ENCODE data around the gene PAX7. TPM values are rescaled to one million over a fixed set of nuclear protein-coding genes. Genes with fewer than 3 reads are reported as not detected.

Gene PAX7
- total and polyA plus RNA-seq, 2 experiments from 2014 or later: 0.03 TPM; not detected in 1

GRCh38 chr1:18731148-18731547 is 100.5 kb downstream of the PAX7 start (continued):
- TF ChIP-seq ZNF462 (CRISPR knock-in tag; IDR thresholded peaks at IDR 0.05) (no peak), CTCF (conservative IDR thresholded peaks at IDR 0.05; ENCODE audit: low read depth in 2 of 2) (no peak), CREB1 (CRISPR knock-in tag; IDR thresholded peaks at IDR 0.05; ENCODE audit: low read depth) (no peak), ZNF331 (CRISPR knock-in tag; IDR thresholded peaks at IDR 0.05; ENCODE audit: low read depth) (no peak), NANOG (IDR thresholded peaks at IDR 0.05; ENCODE audit: borderline replicate concordance) (no peak), POLR2AphosphoS5 (IDR thresholded peaks at IDR 0.05; ENCODE audit: low read depth) (no peak), EZH2phosphoT487 (IDR thresholded peaks at IDR 0.05; ENCODE audit: unreplicated experiment) (no peak)

GRCh38 chr1:18731591-18732235 is 101.1 kb downstream of the PAX7 start:
- Histone ChIP-seq H4K20me1 (replicated peaks; ENCODE audit: insufficient read depth) (no peaks in the 10 kb centered on the region), H2AFZ (no peak overlapping the region), H3K9me2 (ENCODE audit: insufficient read depth) (no peaks in the 10 kb centered on the region), H3K4me2 (no peak overlapping the region), H3K4me1 (ENCODE audit: insufficient read depth) (no peaks in the 10 kb centered on the region), H3K79me2 (replicated peaks; ENCODE audit: insufficient read depth) (no peaks in the 10 kb centered on the region), H3K36me3 (ENCODE audit: insufficient read depth) (no peaks in the 10 kb centered on the region), H3K27me3 (ENCODE audit: insufficient read depth) (no peaks in the 10 kb centered on the region), H3K4me3 (no peak overlapping the region), H3F3A (replicated peaks; ENCODE audit: low read depth) (no peaks in the 10 kb centered on the region), H3K27ac (ENCODE audit: low read depth) (no peak overlapping the region)
- ATAC-seq (no peak), DNase-seq (ENCODE audit: low spot score) (no peak)
- no peaks in the 10 kb centered on the region for H3K36me3 Mint-ChIP-seq (ENCODE audit: low read depth)
- H3K27ac Mint-ChIP-seq: no peak overlapping the region
- peaks cover 13% of the 10 kb centered on the region for H3K27me3 Mint-ChIP-seq (ENCODE audit: insufficient read depth, low read depth, poor library complexity)
- H3K4me1 Mint-ChIP-seq: peaks cover 8% of the 10 kb centered on the region
- H3K4me3 Mint-ChIP-seq: no peak overlapping the region
- no peaks in the 10 kb centered on the region for H3K9me3 Mint-ChIP-seq
- TF ChIP-seq CTCF (conservative IDR thresholded peaks at IDR 0.05; ENCODE audit: low read depth in 2 of 2): no peak
